ENCODE measurements around the gene PCSK2.

Gene PCSK2

GRCh38 chr20:17503301-17504065, 276.6 kb downstream of the PCSK2 start:
- no peak for DNase-seq (ENCODE audit: extremely low read depth in 1 of 2, low read depth in 1 of 2)

GRCh38 chr20:17504066-17504897, 277.4 kb downstream of the PCSK2 start:
- no peak for DNase-seq (ENCODE audit: extremely low read depth in 1 of 2, low read depth in 1 of 2)

- no peak for DNase-seq (ENCODE audit: extremely low read depth in 1 of 2, low read depth in 1 of 2)
Observed at GRCh38 chr20:17504898-17505635, 278.2 kb downstream of the PCSK2 start.

GRCh38 chr20:17505636-17506517, 279.0 kb downstream of the PCSK2 start:
- DNase-seq (ENCODE audit: extremely low read depth in 1 of 2, low read depth in 1 of 2), result peak; percentile 52 to 77

GRCh38 chr20:17507032-17507431, 280.2 kb downstream of the PCSK2 start:
- no peak for DNase-seq (ENCODE audit: extremely low read depth in 1 of 2, low read depth in 1 of 2)

- DNase-seq (ENCODE audit: extremely low read depth in 1 of 2, low read depth in 1 of 2), result no peak
Observed at GRCh38 chr20:17507531-17507930, 280.7 kb downstream of the PCSK2 start.

GRCh38 chr20:17508756-17509155, 281.9 kb downstream of the PCSK2 start:
- DNase-seq (ENCODE audit: extremely low read depth in 1 of 2, low read depth in 1 of 2), result no peak

GRCh38 chr20:17510548-17510947, 283.7 kb downstream of the PCSK2 start:
- no peak for DNase-seq (ENCODE audit: extremely low read depth in 1 of 2, low read depth in 1 of 2)

GRCh38 chr20:17511401-17511800, 284.6 kb downstream of the PCSK2 start:
- no peak for DNase-seq (ENCODE audit: extremely low read depth in 1 of 2, low read depth in 1 of 2)

GRCh38 chr20:17513939-17514338, 287.1 kb downstream of the PCSK2 start:
- no peak for DNase-seq (ENCODE audit: extremely low read depth in 1 of 2, low read depth in 1 of 2)

- DNase-seq (ENCODE audit: extremely low read depth in 1 of 2, low read depth in 1 of 2), result no peak
Observed at GRCh38 chr20:17515053-17515452, 288.2 kb downstream of the PCSK2 start.

- no peak for DNase-seq (ENCODE audit: extremely low read depth in 1 of 2, low read depth in 1 of 2)
Observed at GRCh38 chr20:17518339-17519052, 291.7 kb downstream of the PCSK2 start.

GRCh38 chr20:17519606-17520285, 292.9 kb downstream of the PCSK2 start:
- DNase-seq (ENCODE audit: extremely low read depth in 1 of 2, low read depth in 1 of 2), result no peak

GRCh38 chr20:17520583-17520982, 293.7 kb downstream of the PCSK2 start:
- DNase-seq (ENCODE audit: extremely low read depth in 1 of 2, low read depth in 1 of 2), result no peak

- DNase-seq (ENCODE audit: extremely low read depth in 1 of 2, low read depth in 1 of 2), result no peak
Observed at GRCh38 chr20:17522528-17522927, 295.7 kb downstream of the PCSK2 start.

GRCh38 chr20:17523326-17523725, 296.5 kb downstream of the PCSK2 start:
- DNase-seq (ENCODE audit: extremely low read depth in 1 of 2, low read depth in 1 of 2), result no peak

GRCh38 chr20:17524560-17524959, 297.7 kb downstream of the PCSK2 start:
- no peak for DNase-seq (ENCODE audit: extremely low read depth in 1 of 2, low read depth in 1 of 2)

- DNase-seq (ENCODE audit: extremely low read depth in 1 of 2, low read depth in 1 of 2), result no peak
Observed at GRCh38 chr20:17525132-17525531, 298.3 kb downstream of the PCSK2 start.

- no peak for DNase-seq (ENCODE audit: extremely low read depth in 1 of 2, low read depth in 1 of 2)
Observed at GRCh38 chr20:17525650-17526049, 298.8 kb downstream of the PCSK2 start.

Data from stimulated activated CD8-positive, alpha-beta memory T cell treated with anti-CD3 and anti-CD28 coated beads, Interleukin-7, amount 100 ng/mL, for 48 hours (primary cell).